NCI-H510A treated with DMSO at 0.1 percent for 48 hours (cell line): ENCODE data around the gene POU3F4.
A peak's percentile ranks its signal among the peaks of the same experiment; 100 is the strongest.

ENCODE experiments used
- DNase-seq: peaks from one replicate; lab custom pipeline; 2025; lab: John Stamatoyannopoulos, UW

The POU3F4 gene

DNA sequence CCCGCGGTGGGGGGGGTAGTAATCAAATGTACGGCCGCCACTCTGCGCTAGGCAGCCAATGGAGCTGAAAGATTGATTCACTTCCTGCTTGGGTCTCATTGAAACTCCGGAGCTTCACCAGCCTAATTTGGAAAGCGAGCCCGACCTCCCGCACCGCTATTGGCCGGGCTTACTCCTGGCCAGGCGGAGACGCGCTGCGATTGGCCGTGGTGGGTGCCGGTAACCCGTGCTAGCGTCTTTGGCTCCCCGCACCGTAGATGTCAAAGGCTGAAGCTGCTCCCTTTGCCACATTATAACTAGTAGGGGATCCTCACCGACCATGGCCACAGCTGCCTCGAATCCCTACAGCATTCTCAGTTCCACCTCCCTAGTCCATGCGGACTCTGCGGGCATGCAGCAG lies at the start of gene POU3F4:
Gene POU3F4 (plus strand): TSS at position 285 of the 400 bp plus-strand sequence. CDS start 35 bp downstream, at position 320.
- no peak for DNase-seq

DNA sequence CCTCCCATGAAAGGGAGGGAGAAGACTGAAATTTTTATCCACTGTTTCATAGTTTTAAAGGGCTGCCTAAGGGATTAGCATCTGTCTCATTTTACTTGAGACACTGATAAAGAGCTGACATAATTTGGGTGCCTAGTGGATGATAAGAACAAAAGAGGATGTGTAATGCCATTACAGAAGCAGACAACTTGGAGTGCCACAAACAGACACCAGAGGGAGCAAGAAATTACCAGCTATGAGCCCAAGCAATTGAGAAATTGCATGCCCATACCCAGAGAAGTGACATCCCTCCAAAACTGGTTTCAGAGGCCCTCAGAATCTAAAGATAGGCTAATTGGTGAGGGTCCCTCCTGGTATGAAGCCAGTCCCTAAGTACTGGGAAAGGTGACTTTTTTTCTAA lies 38.5 kb upstream of the POU3F4 start:
- DNase-seq: peak; percentile 2

DNA sequence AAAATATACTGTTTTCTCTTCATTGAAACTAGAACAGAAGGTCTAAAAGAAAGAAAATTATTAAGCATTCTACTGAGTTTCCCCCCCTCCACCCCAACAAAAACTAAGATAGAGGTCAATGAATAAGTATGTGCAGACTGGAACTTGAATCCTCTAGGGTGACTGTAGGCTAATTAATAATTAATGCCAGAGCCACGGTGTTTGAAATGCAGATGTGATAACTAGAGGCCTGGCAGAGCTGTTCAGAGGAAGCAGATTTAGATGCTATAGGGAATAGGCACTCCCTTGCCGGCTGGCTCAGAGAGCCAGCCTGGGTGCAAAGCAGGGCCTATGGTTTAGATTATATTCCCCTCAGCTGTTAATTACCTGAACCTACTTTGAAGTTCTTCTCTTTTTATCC lies 12.2 kb upstream of the POU3F4 start:
- DNase-seq: no peak

DNA sequence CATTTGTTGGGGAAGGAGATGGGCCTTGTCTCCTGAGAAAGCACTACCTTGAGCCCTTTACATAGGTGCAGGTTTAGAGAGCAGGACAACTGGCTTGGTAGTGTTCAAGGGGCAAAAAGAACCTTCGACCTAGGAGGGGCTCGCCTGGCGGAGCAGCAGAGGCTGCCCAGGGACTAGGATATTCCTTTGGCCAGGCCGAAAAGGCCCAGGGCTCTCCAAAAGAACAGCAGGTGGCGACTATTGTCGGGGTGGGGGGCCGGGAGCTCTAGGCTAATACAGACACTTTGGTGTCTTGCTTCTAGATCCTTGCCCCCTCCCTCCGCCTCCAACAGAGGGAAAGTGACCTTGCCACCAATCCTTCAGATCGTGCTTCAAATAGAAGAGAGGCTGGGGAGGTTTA lies 7.1 kb upstream of the POU3F4 start:
- no peak for DNase-seq

DNA sequence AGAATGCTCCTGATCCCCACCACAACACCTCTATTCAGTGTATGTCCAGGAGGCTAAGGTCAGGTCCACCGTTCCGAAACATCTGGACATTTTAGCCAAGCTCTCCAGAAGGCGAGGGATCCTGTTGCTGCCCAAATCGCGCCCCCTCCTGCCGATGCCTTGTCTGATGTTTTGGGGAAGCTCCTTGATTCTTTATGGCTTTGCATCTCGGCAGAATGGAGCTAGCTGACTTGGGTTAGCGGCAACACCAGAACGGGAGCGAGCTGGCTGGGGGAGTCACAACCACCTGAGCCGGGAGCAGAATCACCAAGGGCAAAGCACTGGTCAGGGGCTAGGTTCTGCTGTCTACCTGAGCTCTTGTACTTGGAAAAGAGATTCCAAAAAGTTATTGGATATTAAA lies 6.6 kb upstream of the POU3F4 start:
- no peak for DNase-seq

DNA sequence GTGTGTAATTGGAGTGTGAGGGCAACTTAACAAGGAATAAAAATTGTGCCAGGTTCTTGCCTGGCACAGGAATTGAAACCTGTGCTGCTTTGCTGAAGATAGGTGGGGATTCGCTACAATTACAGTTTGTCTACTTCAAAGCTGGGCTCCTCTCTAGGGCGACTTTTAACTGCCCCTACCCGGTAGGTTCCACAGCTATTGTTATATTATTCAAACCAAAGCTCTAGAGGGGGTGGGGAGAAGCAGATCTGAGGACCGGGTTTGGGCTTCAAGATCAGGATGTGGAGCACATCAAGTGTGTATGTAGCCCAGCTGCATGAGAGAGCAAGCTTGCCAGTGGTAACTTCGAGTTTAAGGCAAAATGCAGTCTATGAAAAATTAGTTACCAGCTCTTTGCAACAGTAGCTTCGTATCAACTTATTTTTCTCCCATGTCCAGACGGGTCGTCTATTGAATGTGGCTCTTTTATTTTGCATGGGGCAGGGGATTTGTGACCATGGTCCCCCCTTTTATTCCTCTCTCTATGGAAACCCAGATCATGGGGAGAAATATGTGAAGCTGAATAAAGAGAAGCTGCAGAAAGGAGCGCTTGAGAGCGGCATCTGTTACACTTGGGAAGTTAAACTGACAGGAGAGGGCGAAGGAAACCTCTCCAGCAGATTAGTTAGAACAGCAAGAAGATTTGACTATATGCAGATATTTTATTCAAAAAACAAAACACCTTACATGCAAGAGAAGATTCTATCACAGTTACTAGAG lies 3.2 kb upstream of the POU3F4 start:
- no peak for DNase-seq

DNA sequence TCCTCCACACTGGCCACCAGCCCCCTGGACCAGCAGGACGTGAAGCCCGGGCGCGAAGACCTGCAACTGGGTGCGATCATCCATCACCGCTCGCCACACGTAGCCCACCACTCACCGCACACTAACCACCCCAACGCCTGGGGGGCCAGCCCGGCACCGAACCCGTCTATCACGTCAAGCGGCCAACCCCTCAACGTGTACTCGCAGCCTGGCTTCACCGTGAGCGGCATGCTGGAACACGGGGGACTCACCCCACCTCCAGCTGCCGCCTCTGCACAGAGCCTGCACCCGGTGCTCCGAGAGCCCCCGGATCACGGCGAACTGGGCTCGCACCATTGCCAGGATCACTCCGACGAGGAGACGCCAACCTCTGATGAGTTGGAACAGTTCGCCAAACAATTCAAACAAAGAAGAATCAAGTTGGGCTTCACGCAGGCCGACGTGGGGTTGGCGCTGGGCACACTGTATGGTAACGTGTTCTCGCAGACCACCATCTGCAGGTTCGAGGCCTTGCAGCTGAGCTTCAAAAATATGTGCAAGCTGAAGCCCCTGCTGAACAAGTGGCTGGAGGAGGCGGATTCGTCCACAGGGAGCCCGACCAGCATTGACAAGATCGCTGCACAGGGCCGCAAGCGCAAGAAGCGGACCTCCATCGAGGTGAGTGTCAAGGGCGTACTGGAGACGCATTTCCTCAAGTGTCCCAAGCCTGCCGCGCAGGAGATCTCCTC lies 600 bp downstream of the POU3F4 start:
- DNase-seq: no peak

DNA sequence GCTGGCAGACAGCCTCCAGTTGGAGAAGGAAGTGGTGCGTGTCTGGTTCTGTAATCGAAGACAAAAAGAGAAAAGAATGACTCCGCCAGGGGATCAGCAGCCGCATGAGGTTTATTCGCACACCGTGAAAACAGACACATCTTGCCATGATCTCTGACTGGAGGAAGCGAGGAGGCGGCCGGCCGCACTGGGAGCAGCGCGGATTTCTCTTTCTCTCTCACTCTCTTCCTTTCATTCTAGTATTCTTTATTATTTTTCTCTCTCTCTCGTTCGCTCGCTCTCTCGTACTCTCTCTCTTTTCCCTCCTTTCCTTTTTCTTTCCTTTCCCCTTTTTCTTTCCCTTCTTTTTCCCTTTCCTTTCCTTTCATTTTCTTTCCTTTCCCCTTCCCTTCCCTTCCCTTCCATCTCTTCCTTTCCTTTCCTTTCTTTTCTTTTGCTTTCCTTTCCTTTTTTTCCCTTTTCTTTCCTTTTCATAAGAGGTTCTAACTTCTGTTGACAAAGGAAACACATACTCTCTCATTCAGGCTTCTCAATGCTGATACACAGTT lies 1.2 kb downstream of the POU3F4 start:
- DNase-seq: no peak

DNA sequence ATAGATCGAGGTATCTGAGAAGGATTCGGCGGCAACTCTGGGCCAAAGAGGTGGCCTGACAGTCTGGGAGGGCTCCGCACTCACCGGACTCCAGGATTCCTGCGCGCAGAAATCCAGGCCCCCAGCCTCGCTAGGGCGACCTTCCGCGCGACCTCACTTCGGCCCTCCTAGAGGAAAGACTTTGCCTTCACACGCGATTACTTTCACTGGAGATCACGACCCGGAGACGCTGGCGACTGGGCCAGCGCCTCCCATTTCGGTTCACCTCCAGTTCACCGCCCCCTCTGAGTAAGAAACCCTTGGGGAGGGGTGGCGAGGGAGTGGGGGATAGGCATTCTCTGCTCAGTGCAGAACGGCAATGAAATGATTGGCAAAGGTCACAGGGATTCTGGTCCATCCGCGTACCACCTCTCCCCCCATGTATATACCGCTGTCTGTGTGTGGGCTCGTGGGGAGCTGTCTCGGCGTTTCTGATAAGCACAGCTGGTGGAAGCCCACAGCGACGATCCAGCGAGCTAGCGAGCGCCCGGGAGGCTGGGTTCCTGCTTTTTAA lies 2.5 kb downstream of the POU3F4 start:
- no peak for DNase-seq

DNA sequence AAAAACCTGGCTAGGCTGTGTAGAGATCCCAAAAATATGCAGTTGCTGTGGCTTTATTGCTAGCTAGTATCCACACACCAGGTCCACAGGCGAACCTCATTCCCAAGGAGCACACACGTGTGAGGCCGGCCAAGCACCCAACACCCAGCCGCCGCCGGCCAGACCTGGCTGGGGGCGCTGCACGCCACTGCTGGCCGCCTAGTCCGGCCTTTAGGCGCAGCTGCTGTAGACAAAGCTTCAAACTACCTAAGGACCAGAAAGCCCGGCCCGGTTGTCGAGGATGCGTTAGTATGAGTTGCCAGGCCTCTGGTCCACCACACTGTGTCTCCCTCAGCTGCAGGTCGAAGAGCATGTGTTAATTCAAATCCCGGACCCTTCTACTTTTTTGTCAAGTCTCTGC lies 3.1 kb downstream of the POU3F4 start:
- DNase-seq: no peak

DNA sequence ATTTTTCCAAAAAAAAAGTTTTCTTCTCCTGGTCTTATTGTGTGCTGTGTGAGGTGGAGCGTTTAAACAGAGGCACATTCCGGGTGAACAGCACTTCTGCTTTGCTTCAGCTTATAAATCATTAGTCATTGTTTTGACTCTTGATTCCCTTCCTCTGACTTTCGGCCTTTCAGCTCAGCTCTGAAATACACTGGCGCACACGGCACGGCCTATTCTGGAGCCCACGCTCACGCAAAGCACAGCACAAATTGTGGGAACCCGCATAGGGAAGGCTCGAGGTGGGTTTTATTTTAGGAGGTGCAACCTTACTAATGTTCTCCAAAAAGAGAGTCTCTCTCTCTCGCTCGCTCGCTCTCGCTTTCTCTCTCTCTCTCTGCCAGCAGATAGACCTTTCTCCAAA lies 4.0 kb downstream of the POU3F4 start:
- DNase-seq: no peak

DNA sequence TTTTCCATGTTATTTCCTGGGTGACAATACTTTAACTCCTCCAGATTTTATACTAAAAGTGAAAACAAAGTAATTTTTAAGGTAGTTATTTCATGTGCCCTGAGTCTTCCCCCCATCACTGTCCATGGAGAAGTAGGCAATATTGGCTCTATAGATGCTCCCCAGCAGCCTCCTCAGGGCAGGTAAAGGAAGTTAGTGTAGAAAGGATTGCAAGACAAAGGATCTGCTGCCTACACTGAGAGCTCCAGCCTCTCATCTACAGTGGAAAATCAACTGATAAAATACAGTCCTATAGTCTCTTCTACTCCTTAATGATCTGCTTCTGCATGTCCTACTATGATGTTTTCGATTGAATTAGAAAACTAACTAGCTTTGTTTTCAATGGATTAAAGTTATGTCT lies 8.5 kb downstream of the POU3F4 start:
- DNase-seq: no peak

DNA sequence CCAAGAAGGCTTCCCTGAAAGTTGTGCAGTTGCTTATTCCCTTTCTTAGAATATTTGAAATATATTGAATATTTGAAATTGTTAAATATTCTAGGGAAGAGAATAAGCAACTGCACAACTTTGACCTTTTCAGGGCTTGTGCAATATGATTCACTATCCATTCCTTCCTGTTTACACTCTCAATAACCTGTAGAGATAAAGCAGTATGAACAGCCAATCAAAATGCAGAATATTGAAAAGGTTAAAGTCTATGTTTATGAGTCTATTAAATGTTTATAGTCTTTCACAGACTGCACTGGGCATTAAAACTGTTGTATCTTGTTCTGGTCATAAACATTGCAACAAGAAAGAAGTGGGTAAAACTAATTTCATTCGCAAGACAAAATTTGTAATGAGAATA lies 13.8 kb downstream of the POU3F4 start:
- DNase-seq: no peak

DNA sequence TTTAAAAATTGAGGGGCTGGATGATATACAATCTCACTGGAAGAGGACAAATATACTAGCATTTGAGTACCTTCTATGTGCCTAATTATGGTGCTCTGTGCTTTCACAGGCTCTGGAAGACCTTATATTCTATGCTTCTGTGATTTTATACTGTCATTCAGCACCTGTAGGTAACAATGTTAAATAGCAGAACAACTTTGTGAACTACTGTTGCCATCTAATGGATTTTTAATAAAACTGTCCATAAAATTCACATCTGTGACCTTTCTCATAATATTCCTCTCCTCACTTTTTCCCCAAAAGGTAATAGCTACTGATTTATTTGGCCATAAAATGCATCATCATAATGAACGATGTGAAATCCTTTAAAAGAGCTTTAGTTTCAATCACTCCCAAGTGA lies 21.9 kb downstream of the POU3F4 start:
- no peak for DNase-seq

DNA sequence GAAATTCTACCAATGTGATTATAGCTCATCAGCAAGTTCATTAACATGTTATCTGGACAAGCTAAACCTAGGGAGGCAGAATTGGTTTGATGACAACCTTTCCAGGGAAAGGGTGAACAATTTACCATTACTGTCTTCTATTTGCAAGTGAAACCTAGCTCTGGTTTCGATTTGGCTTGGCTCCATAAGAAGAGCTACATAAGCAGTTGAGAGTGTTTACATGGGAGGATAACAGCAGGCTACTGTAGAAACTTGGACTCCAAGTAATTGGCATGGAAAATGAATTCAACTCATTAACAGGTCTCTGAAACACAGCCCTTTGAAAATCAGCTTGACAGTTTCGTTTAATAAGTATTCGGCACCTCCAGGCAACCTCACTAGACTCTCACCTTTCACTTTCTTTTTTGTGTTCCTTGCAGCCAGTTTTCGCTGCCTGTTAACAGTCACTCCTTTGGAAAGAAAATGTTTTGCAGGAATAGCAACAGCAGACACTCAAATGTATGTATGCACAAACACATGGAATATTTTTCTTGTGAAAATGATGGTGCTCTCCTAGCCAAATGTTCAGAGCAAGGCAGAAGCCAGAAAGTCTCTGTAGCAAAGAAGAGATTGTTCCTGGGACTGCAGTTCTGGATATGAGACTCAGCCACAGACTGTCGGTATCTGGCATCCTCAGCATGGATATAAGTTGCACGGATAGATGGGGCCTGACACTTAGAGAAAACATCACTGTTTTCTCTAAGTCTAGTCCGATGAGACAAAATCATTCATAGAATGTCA lies 27.5 kb downstream of the POU3F4 start:
- DNase-seq: no peak
